Neural cell (in vitro differentiated cells): ENCODE results near the gene STX17. TPM values are rescaled to one million over a fixed set of nuclear protein-coding genes. Genes with fewer than 3 reads are reported as not detected.

Experiments
- H2AFZ ChIP-seq: fragments of 200-600, 300-800 bp; sonication (generic), shearing (Covaris generic); 2 replicates; pipeline ENCODE4 v1.6.0; 2014; ENCODE audit warnings: low read depth, mild to moderate bottlenecking, antibody characterized with exemption, low read length, moderate library complexity
- H3F3A ChIP-seq: fragments of 200-600 bp; shearing (Covaris generic); 2 replicates; pipeline ENCODE4 v1.6.1; 2016; ENCODE audit warnings: mild to moderate bottlenecking, moderate library complexity, mixed read lengths, antibody characterized with exemption, low read length; ENCODE audit not compliant: insufficient read depth, poor library complexity, severe bottlenecking
- H3K27ac ChIP-seq: fragments of 200-600, 300-800 bp; sonication (generic), shearing (Covaris generic); 2 replicates; pipeline ENCODE4 v1.5.1; 2014; ENCODE audit warnings: mild to moderate bottlenecking, low read length, moderate library complexity
- H3K27me3 ChIP-seq: fragments of 300-800, 200-600 bp; sonication (generic), shearing (Covaris generic); 2 replicates; pipeline ENCODE4 v1.6.0; 2014; ENCODE audit warnings: mild to moderate bottlenecking, low read depth, low read length, moderate library complexity; ENCODE audit not compliant: insufficient read depth
- H3K36me3 ChIP-seq: fragments of 300-800, 200-600 bp; sonication (generic), shearing (Covaris generic); 2 replicates; pipeline ENCODE4 v1.5.1; 2014; ENCODE audit warnings: mild to moderate bottlenecking, antibody characterized with exemption, low read length, moderate library complexity; ENCODE audit not compliant: insufficient read depth
- H3K4me2 ChIP-seq: fragments of 300-800, 200-600 bp; sonication (generic), shearing (Covaris generic); 2 replicates; pipeline ENCODE4 v1.6.0; 2014; ENCODE audit warnings: mild to moderate bottlenecking, low read length
- H3K4me3 ChIP-seq: fragments of 300-800, 200-600 bp; sonication (generic), shearing (Covaris generic); 2 replicates; pipeline ENCODE4 v1.5.1; 2014; ENCODE audit warnings: mild to moderate bottlenecking, low read length, moderate library complexity
- H3K79me2 ChIP-seq: fragments of 200-600 bp; shearing (Covaris generic); replicated peaks from 2 replicates; pipeline ENCODE4 v1.6.0; 2014; ENCODE audit warnings: mild to moderate bottlenecking, low read length, moderate library complexity; ENCODE audit not compliant: insufficient read depth
- H3K9ac ChIP-seq: fragments of 300-800, 200-600 bp; sonication (generic), shearing (Covaris generic); 2 replicates; pipeline ENCODE4 v1.6.1; 2016; ENCODE audit warnings: mild to moderate bottlenecking, low read length, mixed read lengths
- H3K9me2 ChIP-seq: fragments of 200-600 bp; shearing (Covaris generic); 2 replicates; pipeline ENCODE4 v1.6.1; 2016; ENCODE audit warnings: mild to moderate bottlenecking, low read length, mixed read lengths; ENCODE audit not compliant: insufficient read depth
- H3K9me3 ChIP-seq: fragments of 200-600, 300-800 bp; sonication (generic), shearing (Covaris generic); 2 replicates; pipeline ENCODE4 v1.6.1; 2016; ENCODE audit warnings: mild to moderate bottlenecking, mixed run types, low read length, moderate library complexity, mixed read lengths
- H4K20me1 ChIP-seq: fragments of 200-600 bp; shearing (Covaris generic); 2 replicates; pipeline ENCODE4 v1.6.1; 2016; ENCODE audit warnings: mild to moderate bottlenecking, mixed run types; ENCODE audit not compliant: insufficient read depth
- CTCF ChIP-seq: fragments of 450-650 bp; IDR thresholded peaks from 2 replicates; pipeline ENCODE4 v1.5.1; 2014; ENCODE audit warnings: antibody characterized with exemption, mild to moderate bottlenecking, moderate library complexity; ENCODE audit not compliant: poor library complexity, severe bottlenecking
- EP300 ChIP-seq: fragments of 450-650 bp; conservative IDR thresholded peaks from 2 replicates; pipeline ENCODE4 v1.6.1; 2014; ENCODE audit warnings: antibody characterized with exemption, mild to moderate bottlenecking, moderate library complexity; ENCODE audit not compliant: poor library complexity, severe bottlenecking
- EZH2 ChIP-seq: fragments of 200-600, 300-800 bp; shearing (Covaris generic), sonication (generic); IDR thresholded peaks from 2 replicates; pipeline ENCODE4 v1.6.1; 2014; ENCODE audit warnings: antibody characterized with exemption, low read length, borderline replicate concordance, mild to moderate bottlenecking; ENCODE audit not compliant: insufficient read depth, poor library complexity, severe bottlenecking
- MXI1 ChIP-seq: fragments of 450-650 bp; conservative IDR thresholded peaks from 2 replicates; pipeline ENCODE4 v1.6.1; 2014; ENCODE audit warnings: antibody characterized with exemption, mild to moderate bottlenecking; ENCODE audit not compliant: poor library complexity, severe bottlenecking
- POLR2AphosphoS5 ChIP-seq: IDR thresholded peaks from 2 replicates; pipeline ENCODE4 v1.6.1; 2012
- RAD21 ChIP-seq: fragments of 450-650 bp; conservative IDR thresholded peaks from 2 replicates; pipeline ENCODE4 v1.6.1; 2014; ENCODE audit warnings: antibody characterized with exemption, mild to moderate bottlenecking, moderate library complexity
- SMC3 ChIP-seq: fragments of 450-650 bp; conservative IDR thresholded peaks from 2 replicates; pipeline ENCODE4 v1.6.1; 2014; ENCODE audit warnings: antibody characterized with exemption, mild to moderate bottlenecking, moderate library complexity; ENCODE audit not compliant: poor library complexity
- TAF1 ChIP-seq: IDR thresholded peaks from 2 replicates; pipeline ENCODE4 v1.6.1; 2012; ENCODE audit warnings: low read depth
- polyA plus RNA-seq: library from polyadenylated mRNA; depleted of rRNA; stranded (reverse); fragments of >200 nt; gene quantifications from 2 replicates; pipeline ENCODE4 v1.2.3, GENCODE V29; 2014
- TF ChIP-seq, protein P1 (sequence below): IDR thresholded peaks from 2 replicates; pipeline ENCODE4 v1.6.1; 2012; ENCODE audit warnings: borderline replicate concordance

Gene STX17
- polyA plus RNA-seq, 1 donor from 2014 or later, result 3.3 TPM

DNA sequence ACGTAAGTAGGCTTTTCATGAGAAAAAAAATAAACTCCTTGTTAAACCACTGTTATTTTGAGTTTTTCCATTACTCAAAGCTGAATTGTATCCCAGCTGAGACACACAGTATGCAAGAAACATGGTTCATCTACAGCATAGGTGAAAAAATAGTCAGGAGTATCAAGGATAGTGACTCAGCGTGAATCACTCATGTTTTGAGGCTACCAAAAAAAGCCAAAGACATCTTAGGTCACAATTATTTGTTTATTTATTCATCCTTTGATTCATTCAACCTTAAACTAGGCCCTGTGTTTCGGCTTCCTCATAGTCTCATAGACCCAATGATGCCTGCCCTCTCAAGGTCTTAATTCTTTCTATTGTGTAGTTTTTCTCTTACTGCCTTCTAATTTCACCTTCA, 32.9 kb upstream of the STX17 start:
- no peak overlapping the region for H3K4me2 ChIP-seq
- H3K9me2 ChIP-seq, result no peaks in the 10 kb centered on the region
- H3K27ac ChIP-seq, result no peak overlapping the region
- no peak overlapping the region for H3K9ac ChIP-seq
- TF ChIP-seq EP300, result no peak
- TF ChIP-seq, protein P1, sequence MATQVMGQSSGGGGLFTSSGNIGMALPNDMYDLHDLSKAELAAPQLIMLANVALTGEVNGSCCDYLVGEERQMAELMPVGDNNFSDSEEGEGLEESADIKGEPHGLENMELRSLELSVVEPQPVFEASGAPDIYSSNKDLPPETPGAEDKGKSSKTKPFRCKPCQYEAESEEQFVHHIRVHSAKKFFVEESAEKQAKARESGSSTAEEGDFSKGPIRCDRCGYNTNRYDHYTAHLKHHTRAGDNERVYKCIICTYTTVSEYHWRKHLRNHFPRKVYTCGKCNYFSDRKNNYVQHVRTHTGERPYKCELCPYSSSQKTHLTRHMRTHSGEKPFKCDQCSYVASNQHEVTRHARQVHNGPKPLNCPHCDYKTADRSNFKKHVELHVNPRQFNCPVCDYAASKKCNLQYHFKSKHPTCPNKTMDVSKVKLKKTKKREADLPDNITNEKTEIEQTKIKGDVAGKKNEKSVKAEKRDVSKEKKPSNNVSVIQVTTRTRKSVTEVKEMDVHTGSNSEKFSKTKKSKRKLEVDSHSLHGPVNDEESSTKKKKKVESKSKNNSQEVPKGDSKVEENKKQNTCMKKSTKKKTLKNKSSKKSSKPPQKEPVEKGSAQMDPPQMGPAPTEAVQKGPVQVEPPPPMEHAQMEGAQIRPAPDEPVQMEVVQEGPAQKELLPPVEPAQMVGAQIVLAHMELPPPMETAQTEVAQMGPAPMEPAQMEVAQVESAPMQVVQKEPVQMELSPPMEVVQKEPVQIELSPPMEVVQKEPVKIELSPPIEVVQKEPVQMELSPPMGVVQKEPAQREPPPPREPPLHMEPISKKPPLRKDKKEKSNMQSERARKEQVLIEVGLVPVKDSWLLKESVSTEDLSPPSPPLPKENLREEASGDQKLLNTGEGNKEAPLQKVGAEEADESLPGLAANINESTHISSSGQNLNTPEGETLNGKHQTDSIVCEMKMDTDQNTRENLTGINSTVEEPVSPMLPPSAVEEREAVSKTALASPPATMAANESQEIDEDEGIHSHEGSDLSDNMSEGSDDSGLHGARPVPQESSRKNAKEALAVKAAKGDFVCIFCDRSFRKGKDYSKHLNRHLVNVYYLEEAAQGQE, result no peak
- TF ChIP-seq EZH2, result no peak
- TF ChIP-seq POLR2AphosphoS5, result no peak
- no peak for TF ChIP-seq TAF1
- no peak for TF ChIP-seq CTCF
- TF ChIP-seq RAD21, result no peak
- TF ChIP-seq MXI1, result no peak
- TF ChIP-seq SMC3, result no peak
- no peaks in the 10 kb centered on the region for H3K79me2 ChIP-seq
- no peaks in the 10 kb centered on the region for H3K9me3 ChIP-seq
- H3K4me3 ChIP-seq, result no peak overlapping the region
- no peaks in the 10 kb centered on the region for H4K20me1 ChIP-seq
- H2AFZ ChIP-seq, result no peak overlapping the region
- H3F3A ChIP-seq, result no peaks in the 10 kb centered on the region
- H3K27me3 ChIP-seq, result no peaks in the 10 kb centered on the region
- no peaks in the 10 kb centered on the region for H3K36me3 ChIP-seq

- no peak for TF ChIP-seq TAF1
- no peak for TF ChIP-seq EP300
- TF ChIP-seq RAD21, result no peak
- TF ChIP-seq, protein P1, result no peak
- no peak for TF ChIP-seq SMC3
- Histone ChIP-seq H2AFZ (no peak overlapping the region), H3K9me3 (no peaks in the 10 kb centered on the region), H3K9me2 (no peaks in the 10 kb centered on the region), H3K36me3 (no peaks in the 10 kb centered on the region), H3K27ac (no peak overlapping the region), H3K27me3 (no peaks in the 10 kb centered on the region), H4K20me1 (no peaks in the 10 kb centered on the region), H3K4me3 (no peak overlapping the region), H3K79me2 (no peaks in the 10 kb centered on the region), H3F3A (no peaks in the 10 kb centered on the region), H3K9ac (no peak overlapping the region), H3K4me2 (no peak overlapping the region)
Measured at GRCh38 chr9:99873943-99874584, 32.4 kb upstream of the STX17 start.
